Stimulated activated CD4-positive, alpha-beta T cell treated with anti-CD3 and anti-CD28 coated beads, TNF-alpha, amount 100 ng/mL, for 4 hours (primary cell): ENCODE results near the gene C9orf78.

ENCODE experiments used
- DNase-seq, 3 experiments: peaks; one replicate each; pipeline ENCODE4 v3.0.0-alpha.2; 2020; ENCODE audit warnings: low read depth in 3 of 3

Gene C9orf78

DNA sequence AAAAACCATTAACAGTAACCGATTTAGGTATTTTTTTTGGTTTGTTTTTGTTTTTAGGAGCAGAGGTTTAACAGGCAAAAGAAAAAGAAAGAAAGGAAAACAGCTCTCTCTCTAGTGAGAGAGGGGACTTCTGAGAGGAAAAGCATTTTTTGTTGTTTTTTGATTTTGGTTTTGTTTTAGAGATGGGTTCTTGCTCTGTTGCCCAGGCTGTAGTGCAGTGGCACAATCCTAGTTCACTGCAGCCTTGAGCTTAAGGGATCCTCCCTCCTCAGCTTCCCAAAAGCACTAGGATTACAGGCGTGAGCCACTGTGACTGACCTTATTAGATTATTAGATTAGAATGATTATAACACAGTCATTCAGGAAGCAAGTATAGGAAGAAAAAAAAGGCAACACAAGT, 10.3 kb upstream of the C9orf78 start:
- no peak for DNase-seq

DNA sequence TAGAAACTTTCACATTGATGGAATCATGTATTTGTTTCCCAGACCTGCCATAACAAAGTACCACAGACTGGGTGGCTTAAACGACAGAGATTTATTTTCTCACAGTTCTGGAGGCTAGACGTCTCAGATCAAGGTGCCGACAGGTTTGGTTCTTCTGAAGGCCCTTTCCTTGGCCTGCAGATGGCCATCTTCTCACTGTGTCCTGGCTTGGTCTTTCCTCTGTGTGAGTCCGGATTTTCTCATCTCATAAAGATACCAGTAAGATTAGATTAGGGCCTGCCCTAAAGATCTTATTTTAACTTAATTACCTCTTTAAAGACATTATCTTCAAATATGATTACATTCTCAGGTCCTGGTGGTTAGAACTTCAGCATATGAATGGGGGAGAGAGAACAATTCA, 6.0 kb upstream of the C9orf78 start:
- DNase-seq, result no peak

DNA sequence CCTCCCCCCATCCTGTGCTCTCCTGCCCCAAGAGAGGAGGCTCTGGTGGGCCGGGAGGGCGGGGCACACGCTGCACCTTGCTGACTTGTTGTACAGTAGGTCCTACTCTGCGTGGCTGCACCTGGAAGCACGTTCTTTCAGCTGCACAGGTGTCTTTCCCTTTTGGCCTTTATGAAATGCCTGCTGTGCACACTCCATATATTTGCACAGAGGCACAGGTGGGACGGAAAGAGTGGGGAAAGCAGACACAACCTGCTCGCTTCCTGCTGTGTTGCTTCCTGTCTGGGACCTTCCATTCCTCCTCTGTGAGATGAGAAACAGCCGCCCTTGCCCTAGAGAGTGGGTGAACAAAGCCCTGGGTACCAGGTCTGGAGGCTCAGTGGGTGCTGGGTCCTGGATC, 5.0 kb upstream of the C9orf78 start:
- no peak for DNase-seq

DNA sequence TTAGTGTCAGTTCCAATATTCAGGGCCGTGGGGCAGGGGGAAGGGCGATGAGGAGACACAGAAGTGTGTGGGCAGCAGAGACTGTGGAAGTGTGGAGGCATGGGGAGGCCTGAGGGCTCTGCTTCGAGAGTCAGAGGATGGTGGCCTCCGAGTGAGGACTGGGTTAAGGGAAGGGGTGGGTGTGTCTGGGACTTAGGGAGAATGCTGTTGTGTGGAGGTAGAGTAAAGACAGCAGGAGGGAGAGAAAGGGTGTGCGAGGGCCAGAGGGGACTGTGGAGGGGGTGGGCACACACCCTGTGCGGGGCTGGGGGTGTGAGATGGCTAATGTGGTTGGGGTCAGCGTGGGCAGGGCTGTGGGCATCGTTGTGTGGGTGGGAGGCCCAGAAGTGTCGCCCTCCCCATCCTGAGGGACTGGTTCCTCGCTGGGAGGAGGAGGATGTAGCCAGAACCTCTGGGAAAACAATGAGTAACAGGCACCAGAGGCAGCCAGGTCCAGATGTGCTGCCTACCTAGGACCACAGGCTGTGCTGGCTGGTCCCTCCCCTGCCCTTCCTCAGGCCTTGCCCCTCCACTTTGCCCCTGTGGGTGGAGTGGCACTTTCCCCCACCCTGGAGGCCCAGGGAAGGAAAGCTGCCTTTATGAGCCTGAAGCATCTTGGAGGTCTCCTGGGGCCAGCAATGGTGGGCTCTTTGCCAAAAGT, 4.4 kb upstream of the C9orf78 start:
- no peak for DNase-seq

DNA sequence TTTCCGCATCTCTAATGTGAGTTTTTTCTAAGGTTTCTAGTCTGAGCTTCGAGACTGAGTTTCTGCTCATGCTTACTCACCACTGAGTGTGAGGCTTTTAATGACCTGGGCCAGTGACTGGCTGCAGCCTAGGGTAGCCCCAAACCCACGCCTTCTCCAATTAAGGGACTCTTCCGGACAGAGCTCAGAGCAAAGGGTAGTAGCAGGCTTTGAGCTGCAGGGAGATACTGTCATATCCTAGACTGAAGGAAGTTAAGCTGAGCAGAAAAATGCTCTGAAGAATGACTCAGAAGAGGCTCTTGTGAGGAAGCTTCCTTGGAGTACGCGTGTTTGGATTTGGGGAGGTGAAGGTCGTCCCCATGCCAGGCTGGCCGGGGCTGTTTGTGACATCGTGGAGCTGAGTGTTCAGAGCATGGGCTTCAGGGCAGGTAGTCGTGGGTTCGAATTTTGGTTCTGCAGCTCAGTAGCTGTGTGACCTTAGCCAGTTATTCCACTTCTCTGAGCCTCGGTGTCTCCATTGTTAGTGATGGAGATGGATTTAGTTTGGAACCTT, 3.7 kb upstream of the C9orf78 start:
- no peak for DNase-seq

DNA sequence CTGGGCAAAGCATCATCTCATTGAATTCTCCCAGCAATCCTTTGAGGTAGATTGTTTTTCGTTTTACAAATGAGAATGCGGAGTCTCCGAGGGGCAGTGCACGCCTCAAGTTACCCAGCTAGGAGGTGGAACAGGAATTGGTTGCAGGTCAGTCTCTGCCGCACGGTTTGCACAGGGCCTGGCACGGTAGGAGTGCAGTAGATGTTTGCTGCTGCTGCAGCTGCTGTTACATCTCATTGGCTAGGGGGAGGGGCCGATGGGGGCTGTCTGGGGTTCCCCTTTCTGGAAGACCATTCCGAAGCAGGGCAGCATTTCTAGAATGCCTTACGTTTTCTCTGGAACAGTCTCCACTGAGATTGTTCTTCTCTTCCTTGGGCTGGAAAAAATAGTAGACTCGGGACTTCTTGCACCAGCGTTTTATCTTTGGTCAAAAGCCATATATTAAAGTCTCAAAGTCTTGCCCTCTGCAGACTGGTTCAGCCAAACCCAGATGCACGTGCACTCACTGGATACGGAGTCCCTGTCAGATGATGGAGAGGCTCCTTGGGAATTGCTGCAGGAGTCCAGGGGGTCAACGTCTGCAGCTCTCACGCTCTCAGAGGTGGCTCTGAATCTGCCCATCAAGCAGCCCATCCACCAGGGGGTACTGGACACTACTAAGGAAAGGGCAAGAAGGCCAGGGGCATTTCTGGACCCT, 1.4 kb upstream of the C9orf78 start:
- DNase-seq, result no peak

DNA sequence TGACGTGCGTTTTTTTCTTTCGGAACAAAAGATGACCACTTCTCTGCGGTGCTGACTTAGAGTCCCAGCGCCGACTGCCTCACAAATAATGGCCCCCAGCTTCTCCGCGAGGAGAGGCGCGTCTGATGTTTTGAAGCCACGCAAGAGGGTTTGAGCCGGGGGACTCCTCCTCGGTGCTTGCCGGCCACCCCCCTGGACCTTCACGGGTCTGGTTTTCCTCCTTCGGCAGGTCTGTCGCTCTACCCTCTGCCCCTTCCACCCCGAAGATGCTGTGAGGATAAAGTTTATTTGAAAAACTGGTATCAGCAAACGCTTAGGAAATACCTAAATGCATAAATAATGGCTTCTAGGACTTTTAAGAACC, 767 bp upstream of the C9orf78 start:
- DNase-seq, result no peak

DNA sequence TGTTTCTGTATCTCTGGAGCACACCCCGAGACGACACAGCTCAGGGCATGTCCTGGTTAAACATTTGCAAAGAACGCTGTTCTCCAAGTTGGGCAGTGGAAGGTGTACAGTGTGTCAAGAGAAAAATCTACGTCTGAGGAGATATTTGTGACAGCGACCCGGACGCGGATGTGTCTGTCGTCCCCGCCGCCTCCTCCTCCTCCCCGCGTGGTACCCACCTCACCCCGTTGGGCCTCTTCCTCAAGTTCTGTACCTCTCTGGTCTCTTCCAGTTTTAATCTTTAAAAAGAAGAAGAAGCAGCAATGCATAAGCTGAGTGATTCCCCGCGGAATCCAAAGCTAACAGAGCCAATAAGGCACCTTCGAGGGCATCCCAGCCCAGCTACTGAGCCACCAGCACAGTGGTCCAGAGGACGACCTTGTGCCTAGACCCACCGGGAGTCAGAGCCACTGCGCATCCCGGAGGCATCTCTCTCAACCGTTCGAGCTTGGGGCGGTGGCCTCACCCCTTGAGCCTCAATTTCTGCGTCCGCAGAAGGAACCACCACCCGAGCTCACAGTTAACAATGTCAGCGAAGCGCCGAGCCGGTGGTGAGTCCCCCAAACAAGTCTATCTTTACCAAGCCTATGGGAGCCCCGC, 467 bp downstream of the C9orf78 start:
- no peak for DNase-seq

DNA sequence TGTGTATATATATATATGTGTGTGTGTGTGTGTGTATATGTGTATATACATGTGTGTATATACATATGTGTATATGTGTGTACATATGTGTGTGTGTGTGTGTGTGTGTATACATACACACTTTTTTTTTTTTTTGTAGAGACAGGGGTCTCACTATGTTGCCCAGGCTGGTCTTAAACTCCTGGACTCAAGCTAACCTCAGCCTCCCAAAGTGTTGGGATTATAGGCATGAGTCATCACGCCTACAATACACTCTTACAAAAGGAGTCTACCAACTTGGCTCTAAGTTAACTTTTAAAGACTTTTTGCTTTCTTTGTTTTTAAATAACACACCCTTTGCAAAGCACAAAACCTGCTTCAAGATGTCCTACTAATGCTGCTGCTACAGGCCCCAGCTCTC, 2.1 kb downstream of the C9orf78 start:
- no peak for DNase-seq

DNA sequence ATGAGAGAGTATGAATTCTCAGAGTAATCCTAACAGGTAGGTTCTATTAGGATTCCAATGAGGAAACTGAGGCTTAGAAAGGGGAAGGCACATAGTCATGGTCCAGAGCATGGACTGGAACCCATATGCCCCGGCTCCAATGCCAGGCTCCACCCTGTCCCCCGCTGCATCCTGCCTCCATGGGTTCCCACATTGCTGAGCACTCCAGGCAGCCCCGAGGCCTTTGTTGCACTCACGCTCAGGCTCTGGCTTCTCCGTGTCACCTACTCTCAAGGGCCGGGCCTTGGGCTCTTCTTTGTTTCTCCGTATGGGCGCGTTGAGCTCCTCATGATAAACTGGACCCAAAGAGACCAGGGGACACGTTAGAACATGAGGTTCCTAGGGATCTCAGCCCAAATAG, 6.1 kb downstream of the C9orf78 start:
- DNase-seq, result no peak

DNA sequence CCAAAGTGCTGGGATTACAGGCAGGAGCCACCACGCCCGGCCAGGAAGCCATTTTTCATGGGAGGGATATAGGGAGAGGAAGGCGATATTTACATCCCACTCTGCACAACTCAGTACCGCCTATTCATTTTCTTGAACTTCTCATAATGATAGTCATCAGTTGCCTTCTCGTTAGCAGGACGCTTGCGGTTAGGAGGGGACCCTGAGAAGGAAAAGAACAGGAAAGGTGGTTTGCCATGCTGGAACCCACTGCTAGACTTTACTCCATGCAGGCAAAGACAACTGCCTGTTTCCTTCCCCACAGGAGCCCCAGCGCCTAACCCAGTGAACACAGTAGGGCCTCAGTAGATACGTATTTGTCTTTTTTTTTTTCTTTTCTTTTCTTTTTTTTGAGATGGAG, 7.0 kb downstream of the C9orf78 start:
- DNase-seq, result no peak

DNA sequence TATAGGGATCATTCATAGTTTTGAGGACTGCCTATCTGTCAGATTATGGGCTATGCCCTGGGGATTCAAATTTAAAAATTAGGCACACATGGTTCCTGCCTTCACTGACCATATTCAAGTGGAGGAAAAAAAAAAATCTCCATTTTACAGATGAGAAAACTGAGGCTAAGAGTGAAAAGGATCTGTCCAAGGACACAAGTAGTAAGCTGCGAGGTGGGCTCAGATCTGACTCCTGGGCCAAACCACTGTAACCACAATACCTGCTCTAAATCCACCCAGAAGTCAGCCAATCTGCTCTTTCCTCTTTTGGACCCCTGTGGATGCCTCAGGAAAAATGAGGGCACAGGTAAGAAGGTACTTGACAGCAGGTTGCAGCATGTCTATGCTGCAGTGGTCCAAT, 8.3 kb downstream of the C9orf78 start:
- no peak for DNase-seq

DNA sequence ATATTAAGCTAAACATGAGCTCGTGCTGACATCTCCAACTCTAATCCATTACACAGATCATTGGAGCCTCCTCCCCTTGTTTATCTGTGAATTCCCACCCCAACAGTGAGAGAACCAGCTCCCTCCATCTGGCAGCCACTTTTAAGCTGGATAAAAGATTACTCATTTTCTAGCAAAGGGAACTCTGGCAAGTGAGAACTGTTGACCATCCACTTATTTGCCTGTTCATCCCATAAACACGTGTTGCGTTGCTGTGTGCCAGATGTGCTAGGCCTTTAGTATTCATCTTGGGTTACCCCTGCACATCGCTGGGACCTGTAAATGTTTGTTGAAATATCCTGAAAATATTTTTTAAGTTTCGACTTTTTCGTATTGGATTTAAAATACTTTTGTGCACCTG, 8.7 kb downstream of the C9orf78 start:
- DNase-seq, result no peak

DNA sequence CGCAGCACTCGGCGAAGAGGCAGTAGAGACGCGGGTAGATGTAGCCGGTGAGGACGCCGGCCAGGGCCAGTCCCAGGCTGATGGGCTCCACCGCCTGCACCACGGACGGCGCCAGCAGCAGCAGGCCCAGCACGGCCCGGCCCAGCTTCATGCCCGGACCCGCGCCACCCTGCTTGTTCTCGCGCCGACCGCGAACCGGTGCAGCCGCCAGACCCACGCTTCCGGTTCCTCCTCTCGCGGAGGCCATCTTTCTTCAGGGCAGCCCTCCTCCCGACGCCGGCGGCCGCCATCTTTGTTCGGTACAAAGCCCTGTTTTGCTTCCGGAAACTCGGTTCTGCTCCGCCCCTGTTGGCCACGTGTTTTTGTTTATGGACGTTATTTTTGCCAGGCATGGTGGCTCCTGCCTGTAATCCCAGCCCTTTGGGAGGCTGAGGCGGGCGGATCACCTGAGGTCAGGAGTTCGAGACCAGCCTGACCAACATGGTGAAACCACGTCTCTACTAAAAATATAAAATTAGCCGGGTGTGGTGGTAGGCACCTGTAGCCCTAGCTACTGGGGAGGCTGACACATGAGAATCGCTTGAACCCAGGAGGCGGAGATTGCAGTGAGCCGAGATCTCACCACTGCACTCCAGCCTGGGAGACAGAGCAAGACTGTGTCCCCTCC, 11.0 kb downstream of the C9orf78 start, which contains the start of gene TOR1A:
TOR1A (minus strand) TSS at position 202 of the 667 bp plus-strand sequence; CDS start at position 151, 51 bp downstream.
- DNase-seq, result peak; percentile 81 to 85 (median 85)

DNA sequence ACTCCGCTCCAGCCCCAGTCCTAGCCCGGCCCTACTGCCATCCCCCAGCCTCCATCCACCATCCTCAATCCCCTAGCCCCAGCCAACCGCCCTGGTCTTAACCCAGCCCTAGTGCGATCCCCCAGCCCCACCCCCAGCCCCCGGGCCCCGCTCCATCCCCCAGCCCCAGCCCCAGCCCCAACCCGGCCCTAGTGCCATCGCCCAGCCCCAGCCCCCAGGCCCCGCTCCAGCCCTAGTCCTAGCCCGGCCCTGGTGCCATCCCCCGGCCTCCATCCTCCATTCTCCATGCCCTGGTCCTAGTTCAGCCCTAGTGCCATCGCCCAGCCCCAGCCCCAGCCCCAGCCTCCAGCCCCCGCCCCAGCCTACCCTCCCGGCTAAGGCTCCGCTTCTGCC, 11.5 kb downstream of the C9orf78 start:
- DNase-seq, result no peak

DNA sequence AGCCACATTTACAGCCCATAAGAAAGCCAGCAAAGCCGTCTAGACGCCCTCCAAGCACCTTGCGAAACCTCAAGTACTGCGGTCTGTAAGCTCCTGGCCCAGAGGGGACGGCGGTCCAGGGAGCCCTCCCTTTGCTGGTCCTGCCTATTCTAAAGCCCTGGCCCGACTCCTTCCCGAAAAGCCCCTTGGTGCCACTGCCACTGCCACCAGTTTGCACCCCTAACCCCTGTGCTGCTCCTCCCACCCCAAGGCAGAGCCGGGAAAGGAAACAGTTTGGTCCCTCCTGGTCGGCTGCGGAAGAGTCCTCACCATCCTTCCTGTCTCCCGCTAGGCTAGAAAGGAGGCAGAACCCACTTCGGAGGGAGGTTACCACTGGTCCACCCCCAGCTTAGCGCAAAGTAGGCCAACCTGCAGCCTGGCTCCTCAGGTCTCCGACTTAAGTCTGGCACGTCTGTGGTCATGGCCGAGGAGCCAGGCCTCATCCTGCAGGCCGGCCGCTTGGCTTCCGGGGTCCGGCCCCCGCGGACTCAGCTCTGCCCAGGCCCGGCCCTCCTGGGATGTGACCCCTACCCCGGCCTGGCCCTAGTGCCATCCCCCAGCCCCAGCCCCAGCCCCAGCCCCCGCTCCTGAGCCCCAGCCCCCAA, 12.1 kb downstream of the C9orf78 start:
- no peak for DNase-seq

DNA sequence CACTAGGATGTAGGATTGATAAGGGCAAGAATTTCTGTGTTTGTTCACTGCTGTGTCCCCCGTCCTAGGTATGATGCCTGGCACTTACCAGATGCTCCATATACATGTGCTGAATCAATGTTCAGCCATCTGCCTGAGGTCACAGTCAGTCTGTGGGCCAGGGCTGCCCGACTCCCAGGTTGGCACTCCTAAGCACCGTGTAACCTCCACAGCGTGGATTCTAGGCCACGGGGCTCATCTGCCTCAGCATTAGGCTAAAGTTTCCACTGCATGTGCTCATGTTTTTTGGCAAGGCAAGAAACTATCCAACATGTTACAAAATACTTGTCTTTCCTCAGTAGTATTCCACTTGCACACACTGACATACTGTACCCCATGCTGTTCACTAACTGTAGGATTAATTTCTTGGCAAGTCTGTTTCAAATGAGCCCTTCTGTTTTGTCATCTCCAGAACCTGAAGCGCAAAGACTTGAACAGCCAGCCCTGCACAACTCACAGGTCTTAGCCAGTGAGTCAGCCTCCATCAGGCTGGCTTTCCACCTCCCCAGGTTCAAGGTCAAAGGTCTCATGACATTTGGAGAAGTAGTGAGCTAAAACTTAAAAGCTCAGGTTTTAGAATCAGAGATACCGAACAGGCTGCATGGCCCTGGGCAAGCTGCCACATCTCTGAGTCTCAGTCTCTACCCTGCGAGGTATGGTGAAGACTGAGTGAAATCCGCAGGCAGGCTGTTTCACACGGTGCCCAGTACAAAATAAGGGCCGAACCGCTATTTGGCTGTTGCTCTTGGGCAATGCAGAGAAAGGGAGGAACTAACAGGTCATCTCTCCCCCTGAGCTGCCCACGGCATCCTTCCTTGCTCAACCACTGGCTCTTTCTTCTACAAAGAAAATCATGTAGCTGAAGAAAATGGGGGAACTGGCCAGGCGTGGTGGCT, 18.3 kb downstream of the C9orf78 start:
- no peak for DNase-seq

DNA sequence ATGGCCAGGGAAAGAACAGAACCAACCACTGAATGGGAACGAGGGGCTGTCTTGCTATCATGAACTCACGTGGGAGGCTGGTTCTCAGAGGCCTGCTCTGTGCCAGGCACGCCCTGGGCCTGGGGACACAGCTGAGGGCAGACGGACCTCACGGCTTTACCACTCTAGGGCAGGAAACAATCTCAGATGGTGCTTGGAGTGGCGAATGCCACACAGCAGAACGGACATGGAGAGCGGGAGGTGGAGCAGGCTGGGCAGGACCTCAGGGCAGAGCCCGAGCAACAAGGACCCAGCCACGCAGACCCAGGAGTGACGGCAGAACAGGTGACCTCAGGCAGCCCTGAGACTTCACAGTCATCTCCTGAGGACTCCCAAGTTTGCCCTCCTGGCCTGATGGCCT, 19.8 kb downstream of the C9orf78 start:
- DNase-seq, result no peak

DNA sequence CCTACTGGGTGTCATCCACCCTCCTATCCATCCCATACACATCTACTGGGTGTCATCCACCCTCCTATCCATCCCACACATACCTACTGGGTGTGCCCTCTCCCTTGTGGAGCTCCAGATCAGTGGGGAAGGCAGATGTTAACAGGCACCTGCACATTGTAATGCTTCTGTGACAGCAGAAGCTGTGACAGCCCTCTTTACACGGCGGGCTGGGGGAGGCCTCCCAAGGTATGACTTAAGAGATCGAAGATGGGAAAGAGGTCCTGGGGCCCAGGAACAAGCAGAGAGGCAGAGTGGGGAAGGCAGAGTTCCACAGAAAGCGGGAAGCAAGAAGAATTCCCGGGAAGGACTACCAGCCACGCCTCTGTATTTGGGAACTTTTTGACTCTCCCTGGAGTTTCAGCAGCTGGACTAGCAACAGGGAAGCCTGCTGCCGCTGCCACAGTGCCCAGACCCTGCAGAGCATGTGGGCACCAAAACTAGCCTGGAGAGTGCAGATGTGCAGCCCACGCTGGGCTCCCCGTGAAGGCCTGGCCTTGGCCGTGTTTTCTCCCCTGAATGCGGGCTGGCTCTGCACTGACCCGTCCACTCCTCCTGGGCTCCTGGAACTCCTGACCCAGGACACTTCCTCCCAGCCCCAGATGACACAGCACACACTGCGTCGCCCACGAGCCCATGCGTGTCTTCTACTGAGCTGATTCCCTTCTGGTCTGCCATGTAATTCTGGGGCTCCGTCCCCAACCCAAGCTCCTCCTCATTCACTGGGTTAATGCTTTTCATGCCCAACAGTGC, 20.4 kb downstream of the C9orf78 start:
- no peak for DNase-seq

DNA sequence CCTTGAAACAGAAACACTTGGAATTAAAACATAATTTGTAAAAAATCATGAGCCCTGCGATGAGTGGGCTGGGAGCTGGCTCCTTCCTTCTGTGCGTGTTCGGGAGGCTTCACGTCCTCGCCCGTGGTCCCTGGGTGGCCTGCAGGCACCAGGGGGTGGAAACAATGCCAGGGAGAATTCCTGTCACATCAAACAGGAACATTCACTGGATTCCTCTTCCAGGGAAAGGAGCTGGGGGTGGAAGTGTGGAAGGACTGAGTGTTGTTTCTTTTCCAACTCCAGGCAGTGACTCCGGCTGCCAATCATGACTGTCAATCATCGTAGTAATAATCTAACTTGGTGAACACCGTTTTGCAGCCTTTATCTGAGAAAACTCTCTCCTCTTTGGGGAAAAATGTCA, 21.4 kb downstream of the C9orf78 start:
- DNase-seq, result no peak
